BJ (cell line): ENCODE results near the gene FRZB. TPM values are rescaled to one million over a fixed set of nuclear protein-coding genes. Genes with fewer than 3 reads are reported as not detected.

Source experiments
- CTCF ChIA-PET: fragments of 350-600 bp; formaldehyde crosslinking; extraction: SDS; loops from one replicate; lab custom pipeline; 2021; ENCODE audit warnings: antibody characterized with exemption, inconsistent platforms; lab: Yijun Ruan, JAX
- POLR2A ChIA-PET: fragments of 300-600 bp; sonication (Branson Sonifier 250); formaldehyde crosslinking; extraction: SDS; loops from one replicate; lab custom pipeline; 2021; ENCODE audit warnings: antibody characterized with exemption; lab: Charles Lee
- DNase-seq: peaks from one replicate; pipeline ENCODE4 v3.0.0-alpha.2; 2011; ENCODE audit warnings: low read depth
- H3K27me3 ChIP-seq: 2 replicates; pipeline ENCODE4 v1.6.0; 2011; ENCODE audit warnings: low read length; ENCODE audit not compliant: control insufficient read depth, insufficient read depth
- H3K36me3 ChIP-seq: 2 replicates; pipeline ENCODE4 v1.5.1; 2011; ENCODE audit warnings: low read length; ENCODE audit not compliant: control insufficient read depth, insufficient read depth
- H3K4me3 ChIP-seq: 2 replicates; pipeline ENCODE4 v1.5.1; 2011; ENCODE audit warnings: low read depth, mild to moderate bottlenecking, control low read depth, low read length
- CTCF ChIP-seq: IDR thresholded peaks from 2 replicates; pipeline ENCODE4 v1.5.1; 2011; ENCODE audit warnings: low read depth, mild to moderate bottlenecking, control low read depth, inconsistent platforms, low read length, moderate library complexity; ENCODE audit not compliant: insufficient read depth
- polyA plus RNA-seq: library from polyadenylated mRNA; depleted of rRNA; stranded (reverse); fragments of >200 nt; gene quantifications from 2 replicates; pipeline ENCODE4 v1.2.3, GENCODE V29; 2011

Gene FRZB
- polyA plus RNA-seq, 1 experiment, result 0.28 TPM

- TF ChIP-seq CTCF, result no peak
- Histone ChIP-seq H3K27me3 (no peaks in the 10 kb centered on the region), H3K36me3 (no peaks in the 10 kb centered on the region), H3K4me3 (no peak overlapping the region)
- no peak for DNase-seq
- ChIA-PET CTCF (interaction anchor here (0.6 to 1.5 kb wide), 3 partner anchors 8 to 135 kb away, joined by 3 to 4 read pairs (median 3); no protein-coding TSS in a partner anchor), POLR2A (no interaction called here)
These were observed 24.4 kb upstream of the FRZB start for GRCh38 chr2:182890773-182891378.

GRCh38 chr2:182890305-182890704 is 23.9 kb upstream of the FRZB start:
- Histone ChIP-seq H3K4me3 (no peak overlapping the region), H3K27me3 (no peaks in the 10 kb centered on the region), H3K36me3 (no peaks in the 10 kb centered on the region)
- ChIA-PET POLR2A (no interaction called here), CTCF (no interaction called here)
- DNase-seq, result no peak
- TF ChIP-seq CTCF, result no peak

GRCh38 chr2:182887753-182888415 is 21.4 kb upstream of the FRZB start:
- Histone ChIP-seq H3K36me3 (no peaks in the 10 kb centered on the region), H3K4me3 (no peak overlapping the region), H3K27me3 (no peaks in the 10 kb centered on the region)
- ChIA-PET CTCF (no interaction called here), POLR2A (no interaction called here)
- no peak for DNase-seq
- no peak for TF ChIP-seq CTCF

GRCh38 chr2:182887093-182887492 is 20.7 kb upstream of the FRZB start:
- CTCF ChIA-PET, result no interaction called here
- no peak for DNase-seq
- Histone ChIP-seq H3K36me3 (no peaks in the 10 kb centered on the region), H3K27me3 (no peaks in the 10 kb centered on the region), H3K4me3 (no peak overlapping the region)
- POLR2A ChIA-PET, result no interaction called here
- TF ChIP-seq CTCF, result no peak

GRCh38 chr2:182885771-182886170 is 19.3 kb upstream of the FRZB start:
- H3K27me3 ChIP-seq, result no peaks in the 10 kb centered on the region
- CTCF ChIA-PET, result interaction anchor here (0.6 kb wide), 1 partner anchor 17 kb away, joined by 3 read pairs; no protein-coding TSS in a partner anchor
- H3K36me3 ChIP-seq, result no peaks in the 10 kb centered on the region
- POLR2A ChIA-PET, result no interaction called here
- no peak for DNase-seq
- no peak overlapping the region for H3K4me3 ChIP-seq
- TF ChIP-seq CTCF, result no peak
